IPS DF 6.9 (cell line): ENCODE data around the gene SPAG9.

Source experiments
- DNase-seq: peaks from one replicate; pipeline ENCODE4 v3.0.0-alpha.2; 2013; ENCODE audit warnings: low read depth, low spot score
- H3K27ac ChIP-seq: one replicate; pipeline ENCODE4 v1.5.1; 2013; ENCODE audit warnings: low read length, control low read depth
- H3K27me3 ChIP-seq: 2 replicates; pipeline ENCODE4 v1.6.1; 2013; ENCODE audit warnings: mild to moderate bottlenecking, low read length; ENCODE audit not compliant: control insufficient read depth, insufficient read depth
- H3K36me3 ChIP-seq: 2 replicates; pipeline ENCODE4 v1.6.1; 2013; ENCODE audit warnings: low read length; ENCODE audit not compliant: control insufficient read depth, insufficient read depth
- H3K4me1 ChIP-seq: 2 replicates; pipeline ENCODE4 v1.6.1; 2013; ENCODE audit warnings: low read length; ENCODE audit not compliant: control insufficient read depth, insufficient read depth
- H3K4me3 ChIP-seq: 2 replicates; pipeline ENCODE4 v1.5.1; 2013; ENCODE audit warnings: mild to moderate bottlenecking, low read length
- H3K9me3 ChIP-seq: 2 replicates; pipeline ENCODE4 v1.6.1; 2013; ENCODE audit warnings: low read length, inconsistent platforms; ENCODE audit not compliant: control insufficient read depth, insufficient read depth
- WGBS: extraction: QIAGEN DNeasy Blood & Tissue Kit; methylation state at CpG from one replicate; pipeline ENCODE4 v1.1.7; 2013; ENCODE audit warnings: mixed read lengths, missing lambda C conversion rate; ENCODE audit not compliant: insufficient read length, insufficient coverage; 5-methylcytosine and 5-hydroxymethylcytosine counted together

SPAG9 gene

DNA sequence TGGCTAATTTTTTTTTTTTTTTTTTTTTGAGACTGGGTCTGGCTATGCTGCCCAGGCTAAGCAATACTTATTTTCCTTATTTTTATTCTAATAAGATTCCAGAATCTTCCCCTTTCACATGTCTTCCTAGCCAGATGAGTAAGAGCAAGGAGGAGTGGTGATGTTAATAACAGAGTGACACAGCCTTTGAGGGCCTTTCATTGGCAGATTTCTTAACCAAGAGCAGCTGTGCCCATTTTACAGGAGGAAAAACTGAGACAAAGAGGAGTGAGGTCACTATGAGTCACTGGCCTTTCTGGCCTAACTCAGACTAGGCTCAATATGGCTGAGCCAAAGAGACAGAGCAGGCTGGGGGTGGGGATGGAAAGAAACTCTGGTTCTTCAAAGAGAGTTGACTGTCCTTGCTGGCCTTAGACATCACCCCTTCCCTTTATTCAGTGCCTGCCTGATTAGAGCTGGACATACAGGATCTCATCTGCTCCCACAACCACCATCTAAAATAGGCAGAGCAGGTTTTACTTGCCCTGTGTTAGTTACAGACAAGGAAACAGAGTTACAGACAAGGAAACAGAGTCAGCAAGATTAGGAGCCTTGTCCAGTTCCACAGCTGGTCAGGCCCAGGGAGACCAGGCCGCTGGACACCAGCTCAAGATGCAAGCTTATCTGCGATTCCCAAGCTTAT lies 204.5 kb downstream of the SPAG9 start:
- H3K4me1 ChIP-seq: peaks cover 21% of the 10 kb centered on the region
- no peaks in the 10 kb centered on the region for H3K36me3 ChIP-seq
- no peak overlapping the region for H3K4me3 ChIP-seq
- no peaks in the 10 kb centered on the region for H3K9me3 ChIP-seq
- no CpG with 5 or more reads among the region's 2 CpGs for WGBS
- no peak overlapping the region for H3K27ac ChIP-seq
- no peak for DNase-seq
- H3K27me3 ChIP-seq: no peaks in the 10 kb centered on the region

DNA sequence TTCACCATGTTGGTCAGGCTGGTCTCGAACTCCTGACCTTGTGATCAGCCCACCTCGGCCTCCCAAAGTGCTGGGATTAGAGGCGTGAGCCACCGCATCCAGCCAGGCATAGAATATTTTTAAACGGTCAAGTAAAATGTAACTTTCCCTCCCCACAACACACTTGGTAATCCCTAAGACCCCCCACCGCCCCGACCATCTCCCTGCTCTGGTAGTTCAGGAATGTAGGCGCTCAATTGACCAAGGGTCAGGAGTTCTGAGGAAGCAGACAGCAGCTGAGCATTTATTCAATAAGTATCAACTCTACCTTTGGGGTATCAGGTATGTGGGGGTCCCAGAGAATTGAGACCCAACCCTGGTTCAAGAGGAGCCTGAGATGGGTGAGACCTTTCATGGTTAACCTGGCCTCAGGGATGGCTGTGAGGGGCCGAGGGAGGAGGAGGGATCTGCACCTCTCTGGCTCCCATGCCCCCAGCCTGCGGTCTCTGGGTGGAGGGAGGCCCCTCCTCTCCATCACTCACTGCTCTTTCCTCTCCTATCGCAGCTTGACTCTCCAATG lies 206.1 kb downstream of the SPAG9 start:
- Histone ChIP-seq H3K9me3 (no peaks in the 10 kb centered on the region), H3K4me3 (no peak overlapping the region), H3K27me3 (no peaks in the 10 kb centered on the region), H3K36me3 (no peaks in the 10 kb centered on the region), H3K27ac (no peak overlapping the region), H3K4me1 (peaks cover 18% of the 10 kb centered on the region)
- no peak for DNase-seq
- no CpG with 5 or more reads among the region's 11 CpGs for WGBS

DNA sequence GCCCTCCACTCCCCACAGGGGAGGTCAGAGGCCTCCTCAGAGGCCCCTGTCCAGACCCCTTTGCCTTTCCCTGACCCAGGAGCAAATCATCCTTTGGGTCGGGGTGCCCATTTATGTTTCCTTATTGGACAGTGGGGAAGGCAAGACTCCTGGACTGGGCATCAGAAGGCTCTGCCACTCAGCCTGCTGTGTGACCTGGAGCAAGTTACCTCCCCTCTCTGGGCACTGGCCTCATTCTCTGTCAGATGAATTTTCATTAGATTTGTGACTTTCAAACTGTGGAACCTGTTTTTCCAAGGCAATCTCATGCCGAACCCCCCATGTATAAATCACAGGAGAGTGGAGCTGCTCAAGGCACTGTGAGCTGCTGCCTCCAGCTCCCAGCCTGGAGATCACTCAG lies 207.5 kb downstream of the SPAG9 start:
- DNase-seq: no peak
- no peaks in the 10 kb centered on the region for H3K9me3 ChIP-seq
- H3K36me3 ChIP-seq: no peaks in the 10 kb centered on the region
- no peaks in the 10 kb centered on the region for H3K27me3 ChIP-seq
- no peak overlapping the region for H3K27ac ChIP-seq
- whole genome bisulfite sequencing: no CpG with 5 or more reads among the region's 2 CpGs
- no peak overlapping the region for H3K4me3 ChIP-seq
- H3K4me1 ChIP-seq: peaks cover 17% of the 10 kb centered on the region
